Measurements from ENCODE around the gene TGFBR3.

TGFBR3 gene

GRCh38 chr1:91783423-91784170, 102.4 kb downstream of the TGFBR3 start:
- H3K4me1 ChIP-seq (ENCODE audit: insufficient read depth, low read length) = peaks cover 10% of the 10 kb centered on the region
- H3K36me3 ChIP-seq (ENCODE audit: insufficient read depth, low read length) = no peaks in the 10 kb centered on the region; the same call in 1 of the 2 replicates
- no peaks in the 10 kb centered on the region; the same call in 1 of the 2 replicates for H3K9me3 ChIP-seq (ENCODE audit: control insufficient read depth, insufficient read depth, low read length)
- H3K9ac ChIP-seq (ENCODE audit: low read depth, low read length) = no peak overlapping the region

GRCh38 chr1:91781901-91782622, 103.9 kb downstream of the TGFBR3 start:
- Histone ChIP-seq H3K9me3 (ENCODE audit: control insufficient read depth, insufficient read depth, low read length) (no peaks in the 10 kb centered on the region; the same call in 1 of the 2 replicates), H3K36me3 (ENCODE audit: insufficient read depth, low read length) (no peaks in the 10 kb centered on the region; the same call in 1 of the 2 replicates), H3K9ac (ENCODE audit: low read depth, low read length) (no peak overlapping the region), H3K4me1 (ENCODE audit: insufficient read depth, low read length) (peaks cover 14% of the 10 kb centered on the region)

- Histone ChIP-seq H3K36me3 (ENCODE audit: insufficient read depth, low read length) (no peaks in the 10 kb centered on the region; the same call in 1 of the 2 replicates), H3K9ac (ENCODE audit: low read depth, low read length) (no peak overlapping the region), H3K9me3 (ENCODE audit: control insufficient read depth, insufficient read depth, low read length) (no peaks in the 10 kb centered on the region; the same call in 1 of the 2 replicates), H3K4me1 (ENCODE audit: insufficient read depth, low read length) (peaks cover 14% of the 10 kb centered on the region)
Observed at GRCh38 chr1:91781371-91781825, 104.6 kb downstream of the TGFBR3 start.

GRCh38 chr1:91779548-91780021, 106.4 kb downstream of the TGFBR3 start:
- Histone ChIP-seq H3K36me3 (ENCODE audit: insufficient read depth, low read length) (no peaks in the 10 kb centered on the region), H3K4me1 (ENCODE audit: insufficient read depth, low read length) (peaks cover 14% of the 10 kb centered on the region), H3K9ac (ENCODE audit: low read depth, low read length) (no peak overlapping the region), H3K9me3 (ENCODE audit: control insufficient read depth, insufficient read depth, low read length) (no peaks in the 10 kb centered on the region; the same call in 1 of the 2 replicates)

DNA sequence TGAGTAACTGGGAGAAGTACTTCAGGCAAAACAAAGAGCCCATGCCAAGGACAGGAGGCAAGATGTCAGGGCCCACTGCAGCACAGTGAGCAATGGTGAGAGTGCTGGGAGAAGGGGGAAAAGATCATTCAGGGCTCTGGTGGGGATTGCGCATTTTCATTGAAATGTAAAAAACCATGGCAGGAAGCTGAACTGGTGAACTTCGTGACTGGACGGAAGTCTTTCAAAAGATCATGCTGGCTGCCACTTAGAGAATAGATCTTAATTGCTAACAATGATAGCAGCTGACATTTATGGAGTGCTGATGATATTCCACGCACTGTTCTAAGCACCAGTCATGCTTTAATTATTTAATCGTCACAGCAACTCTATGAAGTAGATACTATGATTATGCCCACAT, 107.0 kb downstream of the TGFBR3 start:
- Histone ChIP-seq H3K9ac (ENCODE audit: low read depth, low read length) (no peak overlapping the region), H3K9me3 (ENCODE audit: control insufficient read depth, insufficient read depth, low read length) (no peaks in the 10 kb centered on the region), H3K36me3 (ENCODE audit: insufficient read depth, low read length) (no peaks in the 10 kb centered on the region), H3K4me1 (ENCODE audit: insufficient read depth, low read length) (peaks cover 14% of the 10 kb centered on the region)

DNA sequence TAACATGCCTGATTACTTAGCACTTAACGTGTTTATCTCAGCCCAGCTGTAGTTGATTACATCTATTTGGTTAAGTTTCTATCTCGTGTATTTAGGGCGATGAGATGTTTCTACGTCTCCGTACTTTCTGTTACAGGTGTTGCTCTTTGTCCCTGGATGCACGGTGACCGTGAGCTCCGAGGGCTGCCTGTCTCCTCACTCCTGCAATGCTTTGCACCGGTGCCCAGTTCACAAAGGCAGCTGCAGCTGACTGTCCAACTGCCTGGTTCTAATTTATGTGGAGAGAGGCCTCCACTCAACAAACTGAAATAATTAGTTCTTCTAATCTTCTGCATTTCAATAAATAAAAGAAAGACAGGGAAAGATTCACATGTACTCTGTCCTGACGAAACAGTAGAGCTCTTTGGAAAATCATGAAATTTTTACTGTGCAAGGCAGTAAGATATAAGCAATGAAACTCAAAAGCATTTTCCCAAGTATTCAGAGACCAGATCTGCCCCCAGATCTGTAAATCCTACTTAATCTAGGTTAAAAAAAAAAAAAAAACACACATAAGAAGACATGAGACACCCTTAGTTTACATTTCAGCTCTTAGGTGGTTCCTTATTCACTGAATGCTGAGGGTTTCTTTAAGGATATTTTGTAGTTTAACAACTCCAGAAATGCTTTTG, 108.2 kb downstream of the TGFBR3 start:
- peaks cover 14% of the 10 kb centered on the region for H3K4me1 ChIP-seq (ENCODE audit: insufficient read depth, low read length)
- no peaks in the 10 kb centered on the region for H3K36me3 ChIP-seq (ENCODE audit: insufficient read depth, low read length)
- H3K9me3 ChIP-seq (ENCODE audit: control insufficient read depth, insufficient read depth, low read length) = no peaks in the 10 kb centered on the region
- no peak overlapping the region for H3K9ac ChIP-seq (ENCODE audit: low read depth, low read length)

GRCh38 chr1:91777196-91777595, 108.8 kb downstream of the TGFBR3 start:
- Histone ChIP-seq H3K9ac (ENCODE audit: low read depth, low read length) (no peak overlapping the region), H3K4me1 (ENCODE audit: insufficient read depth, low read length) (peaks cover 14% of the 10 kb centered on the region), H3K36me3 (ENCODE audit: insufficient read depth, low read length) (no peaks in the 10 kb centered on the region), H3K9me3 (ENCODE audit: control insufficient read depth, insufficient read depth, low read length) (no peaks in the 10 kb centered on the region)

- Histone ChIP-seq H3K4me1 (ENCODE audit: insufficient read depth, low read length) (peaks cover 14% of the 10 kb centered on the region), H3K9me3 (ENCODE audit: control insufficient read depth, insufficient read depth, low read length) (no peaks in the 10 kb centered on the region), H3K9ac (ENCODE audit: low read depth, low read length) (no peak overlapping the region), H3K36me3 (ENCODE audit: insufficient read depth, low read length) (no peaks in the 10 kb centered on the region; the same call in 1 of the 2 replicates)
Observed at GRCh38 chr1:91776068-91776794, 109.7 kb downstream of the TGFBR3 start.

DNA sequence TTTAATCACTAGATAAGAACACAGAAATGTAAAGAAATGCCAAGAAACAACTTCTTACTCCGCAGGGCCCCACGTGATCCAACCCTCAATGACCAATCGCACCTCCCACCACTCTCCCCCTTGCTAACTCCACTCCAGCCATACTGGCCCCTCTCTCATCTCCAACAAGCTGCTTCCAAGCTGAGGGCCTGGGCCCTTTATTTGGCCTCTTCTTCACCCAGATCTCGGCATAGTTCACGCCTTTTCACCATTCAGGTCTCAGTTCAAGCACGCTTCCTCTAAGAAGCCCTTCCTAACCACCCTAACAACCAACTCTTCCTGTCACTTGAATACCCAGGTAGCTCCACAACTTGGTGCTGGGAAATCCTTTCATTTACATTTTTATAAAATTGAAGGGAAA, 110.7 kb downstream of the TGFBR3 start:
- Histone ChIP-seq H3K9me3 (ENCODE audit: control insufficient read depth, insufficient read depth, low read length) (no peaks in the 10 kb centered on the region), H3K4me1 (ENCODE audit: insufficient read depth, low read length) (peaks cover 14% of the 10 kb centered on the region), H3K36me3 (ENCODE audit: insufficient read depth, low read length) (no peaks in the 10 kb centered on the region; the same call in 1 of the 2 replicates), H3K9ac (ENCODE audit: low read depth, low read length) (no peak overlapping the region)

- H3K9ac ChIP-seq (ENCODE audit: low read depth, low read length) = no peak overlapping the region
- H3K4me1 ChIP-seq (ENCODE audit: insufficient read depth, low read length) = peaks cover 14% of the 10 kb centered on the region
- no peaks in the 10 kb centered on the region; the same call in 1 of the 2 replicates for H3K36me3 ChIP-seq (ENCODE audit: insufficient read depth, low read length)
- H3K9me3 ChIP-seq (ENCODE audit: control insufficient read depth, insufficient read depth, low read length) = no peaks in the 10 kb centered on the region
Observed at GRCh38 chr1:91774520-91775203, 111.3 kb downstream of the TGFBR3 start.

DNA sequence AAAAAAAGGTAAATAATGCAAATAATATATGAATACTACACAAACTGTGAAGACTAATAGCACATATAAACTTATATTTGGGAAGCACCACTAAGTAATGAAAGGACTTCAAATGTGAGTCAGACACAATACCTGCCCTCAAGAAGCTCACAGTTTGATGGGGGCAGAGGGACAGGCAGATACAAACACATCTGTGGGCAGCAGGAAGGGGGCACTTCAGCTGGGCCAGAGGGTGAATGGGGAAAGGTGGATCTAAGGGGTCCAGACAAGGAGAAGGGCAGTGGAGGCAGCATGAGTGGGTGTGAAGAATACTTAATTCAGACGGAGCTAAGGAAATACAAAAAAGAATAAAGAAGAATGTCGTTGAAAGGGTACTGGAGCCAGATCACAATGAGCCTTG, 114.2 kb downstream of the TGFBR3 start:
- Histone ChIP-seq H3K4me1 (ENCODE audit: insufficient read depth, low read length) (no peaks in the 10 kb centered on the region; the same call in 1 of the 2 replicates), H3K9me3 (ENCODE audit: control insufficient read depth, insufficient read depth, low read length) (no peaks in the 10 kb centered on the region), H3K36me3 (ENCODE audit: insufficient read depth, low read length) (no peaks in the 10 kb centered on the region; the same call in 1 of the 2 replicates), H3K9ac (ENCODE audit: low read depth, low read length) (no peak overlapping the region)

DNA sequence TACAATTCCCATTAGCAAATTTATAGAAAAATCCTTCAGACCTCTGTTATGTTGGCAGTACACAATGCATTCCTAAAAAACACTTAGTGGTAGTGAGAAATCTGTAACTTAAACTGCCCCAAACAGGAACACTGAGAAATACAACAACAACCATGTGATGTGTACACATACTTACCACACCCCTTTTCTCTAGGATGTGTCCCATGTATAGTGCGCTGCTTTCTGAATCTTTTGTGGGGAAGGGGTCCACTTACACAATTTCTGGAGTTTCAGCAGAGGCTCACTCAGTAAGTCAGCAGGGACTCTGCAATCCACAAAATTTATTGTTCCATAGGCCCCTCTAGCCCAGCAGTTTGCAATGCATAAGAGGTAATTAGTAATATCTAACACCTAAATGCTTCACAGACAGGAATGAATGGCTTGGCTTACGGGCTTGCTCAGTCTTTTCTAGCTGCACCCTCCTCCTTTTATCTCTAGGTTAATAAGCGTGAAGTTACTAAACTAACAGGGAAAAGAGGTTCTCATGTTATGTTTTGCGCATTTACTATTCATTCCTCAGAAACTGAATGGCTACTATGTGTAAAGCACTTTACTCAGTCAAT, 115.2 kb downstream of the TGFBR3 start:
- Histone ChIP-seq H3K9ac (ENCODE audit: low read depth, low read length) (no peak overlapping the region), H3K9me3 (ENCODE audit: control insufficient read depth, insufficient read depth, low read length) (no peaks in the 10 kb centered on the region), H3K36me3 (ENCODE audit: insufficient read depth, low read length) (no peaks in the 10 kb centered on the region; the same call in 1 of the 2 replicates), H3K4me1 (ENCODE audit: insufficient read depth, low read length) (no peaks in the 10 kb centered on the region; the same call in 1 of the 2 replicates)

- H3K4me1 ChIP-seq (ENCODE audit: insufficient read depth, low read length) = no peaks in the 10 kb centered on the region; the same call in 1 of the 2 replicates
- H3K9ac ChIP-seq (ENCODE audit: low read depth, low read length) = no peak overlapping the region
- no peaks in the 10 kb centered on the region; the same call in 1 of the 2 replicates for H3K36me3 ChIP-seq (ENCODE audit: insufficient read depth, low read length)
- no peaks in the 10 kb centered on the region for H3K9me3 ChIP-seq (ENCODE audit: control insufficient read depth, insufficient read depth, low read length)
Observed at GRCh38 chr1:91769742-91770141, 116.2 kb downstream of the TGFBR3 start.

All from ES-I3 (cell line).